ENCODE data around the gene SBF2. TPM values are rescaled to one million over a fixed set of nuclear protein-coding genes. Genes with fewer than 3 reads are reported as not detected.

Gene SBF2
- total and polyA plus RNA-seq, 2 of the 13 experiments (the other 11 are each of a cell fraction or from before 2014, with no cell fraction given) = 24.0 to 45.8 TPM

GRCh38 chr11:10285148-10285802 is 8.7 kb downstream of the SBF2 start (continued):
- TF ChIP-seq HOMEZ (CRISPR knock-in tag; IDR thresholded peaks at IDR 0.05; ENCODE audit: low read depth) (no peak; the same call in 1 of the 2 replicates), ZNF484 (CRISPR knock-in tag; IDR thresholded peaks at IDR 0.05; ENCODE audit: borderline replicate concordance, low read depth) (no peak), ZC3H13 (CRISPR knock-in tag; IDR thresholded peaks at IDR 0.05) (no peak), AKAP8 (CRISPR knock-in tag; IDR thresholded peaks at IDR 0.05) (no peak), SOX13 (IDR thresholded peaks at IDR 0.05) (0 out of 2 replicates have a peak, but pooled peaks have one; percentile 37), SOX13 (CRISPR knock-in tag; conservative IDR thresholded peaks at IDR 0.05 in 1 of 2, IDR thresholded peaks at IDR 0.05 in 1 of 2) (peak in 1 of 2 experiments; percentile 59; a peak in 1 of 4 replicates), ARID5B (CRISPR knock-in tag; IDR thresholded peaks at IDR 0.05) (peak; percentile 88), MXD1 (CRISPR knock-in tag; IDR thresholded peaks at IDR 0.05) (no peak), BHLHE40 (IDR thresholded peaks at IDR 0.05; ENCODE audit: low read length) (no peak), ZFYVE20 (CRISPR knock-in tag; IDR thresholded peaks at IDR 0.05; ENCODE audit: borderline replicate concordance, low read depth) (no peak), ATAD3A (CRISPR knock-in tag; IDR thresholded peaks at IDR 0.05) (no peak), ZNF142 (CRISPR knock-in tag; IDR thresholded peaks at IDR 0.05) (no peak), ZNF780A (CRISPR knock-in tag; IDR thresholded peaks at IDR 0.05) (no peak), ZNF33B (CRISPR knock-in tag; IDR thresholded peaks at IDR 0.05) (no peak), HNRNPLL (IDR thresholded peaks at IDR 0.05; ENCODE audit: low read depth, low read length, poor library complexity, severe bottlenecking) (no peak), ZFP36L1 (CRISPR knock-in tag; IDR thresholded peaks at IDR 0.05) (0 out of 2 replicates have a peak, but pooled peaks have one; percentile 56), LBX2 (CRISPR knock-in tag; IDR thresholded peaks at IDR 0.05; ENCODE audit: borderline replicate concordance) (no peak)
